ENCODE results near the gene NMB. TPM values are rescaled to one million over a fixed set of nuclear protein-coding genes. Genes with fewer than 3 reads are reported as not detected.

NMB gene
- total RNA-seq, 1 experiment from 2014 or later: 11.5 TPM

DNA sequence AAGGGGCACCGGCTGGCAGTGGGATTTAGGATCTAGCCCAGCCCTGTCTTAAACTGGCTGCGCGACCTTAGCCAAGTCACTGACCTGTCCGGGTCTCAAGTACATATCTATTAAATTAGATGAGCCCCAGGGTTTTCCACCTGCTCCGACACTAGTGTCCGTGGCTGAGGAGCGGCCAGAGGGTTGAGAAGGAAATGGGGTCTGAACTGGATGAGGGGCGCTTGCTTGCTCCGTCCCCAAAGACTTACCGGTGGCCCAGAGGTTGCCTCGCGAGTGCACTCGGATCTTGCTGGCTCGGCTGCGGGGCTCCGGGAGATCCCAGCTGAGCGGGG, 285 bp downstream of the NMB start:
- no peak overlapping the region for H2BK12ac ChIP-seq (ENCODE audit: insufficient read length, low read depth, low read length)
- no peak overlapping the region; the same call in 1 of the 2 replicates for H3K14ac ChIP-seq (ENCODE audit: insufficient read depth, low read length)
- H3K9ac ChIP-seq (ENCODE audit: extremely low read depth, insufficient read length, low read length): no peak overlapping the region
- H3T11ph ChIP-seq (ENCODE audit: low read length): no peak overlapping the region
- no peaks in the 10 kb centered on the region for H4K20me1 ChIP-seq (ENCODE audit: control insufficient read depth, insufficient read depth, insufficient read length)
- H3K27me3 ChIP-seq (ENCODE audit: insufficient read depth, low read length): no peaks in the 10 kb centered on the region; the same call in 1 of the 2 replicates
- H3K23me2 ChIP-seq (ENCODE audit: insufficient read length, low read depth, low read length, poor library complexity, severe bottlenecking): peaks cover 12% of the 10 kb centered on the region
- H3K56ac ChIP-seq (ENCODE audit: insufficient read length, low read depth, low read length): no peak overlapping the region
- H2AK5ac ChIP-seq (ENCODE audit: insufficient read length, low read length): no peak overlapping the region
- no CpG with 5 or more reads among the region's 17 CpGs for WGBS (ENCODE audit: extremely low coverage, insufficient read length, low lambda C conversion rate)
- H3K27ac ChIP-seq (ENCODE audit: insufficient read length, low read depth, low read length): no peak overlapping the region
- no peak overlapping the region for H3K18ac ChIP-seq (ENCODE audit: insufficient read length, low read depth, low read length)
- TF ChIP-seq, protein P1, sequence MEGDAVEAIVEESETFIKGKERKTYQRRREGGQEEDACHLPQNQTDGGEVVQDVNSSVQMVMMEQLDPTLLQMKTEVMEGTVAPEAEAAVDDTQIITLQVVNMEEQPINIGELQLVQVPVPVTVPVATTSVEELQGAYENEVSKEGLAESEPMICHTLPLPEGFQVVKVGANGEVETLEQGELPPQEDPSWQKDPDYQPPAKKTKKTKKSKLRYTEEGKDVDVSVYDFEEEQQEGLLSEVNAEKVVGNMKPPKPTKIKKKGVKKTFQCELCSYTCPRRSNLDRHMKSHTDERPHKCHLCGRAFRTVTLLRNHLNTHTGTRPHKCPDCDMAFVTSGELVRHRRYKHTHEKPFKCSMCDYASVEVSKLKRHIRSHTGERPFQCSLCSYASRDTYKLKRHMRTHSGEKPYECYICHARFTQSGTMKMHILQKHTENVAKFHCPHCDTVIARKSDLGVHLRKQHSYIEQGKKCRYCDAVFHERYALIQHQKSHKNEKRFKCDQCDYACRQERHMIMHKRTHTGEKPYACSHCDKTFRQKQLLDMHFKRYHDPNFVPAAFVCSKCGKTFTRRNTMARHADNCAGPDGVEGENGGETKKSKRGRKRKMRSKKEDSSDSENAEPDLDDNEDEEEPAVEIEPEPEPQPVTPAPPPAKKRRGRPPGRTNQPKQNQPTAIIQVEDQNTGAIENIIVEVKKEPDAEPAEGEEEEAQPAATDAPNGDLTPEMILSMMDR (conservative IDR thresholded peaks at IDR 0.05): no peak
- H2BK120ac ChIP-seq (ENCODE audit: low read depth, low read length, poor library complexity, severe bottlenecking): no peak overlapping the region
- H3K36me3 Mint-ChIP-seq (ENCODE audit: insufficient read depth in 1 of 3, low read depth in 3 of 3): peaks cover 0 to 10% (median 0%) of the 10 kb centered on the region in 3 experiments; a peak in 5 of 7 replicates
- no peaks in the 10 kb centered on the region for H3K79me2 ChIP-seq (ENCODE audit: insufficient read depth, low read length)
- no peak overlapping the region for H2AFZ ChIP-seq (ENCODE audit: low read length)
- H3K4me1 ChIP-seq (ENCODE audit: insufficient read depth, low read length): peaks cover 3% of the 10 kb centered on the region; the same call in 1 of the 2 replicates
- no peak overlapping the region for H2BK15ac ChIP-seq (ENCODE audit: low read depth, low read length)
- H3K27me3 Mint-ChIP-seq (ENCODE audit: low read depth): peaks cover 27% of the 10 kb centered on the region
- no peaks in the 10 kb centered on the region for H3K9me3 ChIP-seq (ENCODE audit: control insufficient read depth, low read depth, low read length)
- no peaks in the 10 kb centered on the region; a peak in 1 of 5 replicates for H3K9me3 Mint-ChIP-seq
- no peak overlapping the region for H2BK20ac ChIP-seq (ENCODE audit: low read depth, low read length, poor library complexity, severe bottlenecking)
- no peak for DNase-seq
- no peak overlapping the region for H4K8ac ChIP-seq (replicated peaks; ENCODE audit: insufficient read length, low read depth, low read length)
- peak overlapping the region; percentile 68 to 77 for H3K4me3 Mint-ChIP-seq
- no peak overlapping the region for H4K5ac ChIP-seq (ENCODE audit: insufficient read length, low read depth, low read length)
- peak overlapping the region; percentile 58 for H3K4me2 ChIP-seq (ENCODE audit: insufficient read depth, insufficient read length, low read length)
- no peak overlapping the region for H3K4ac ChIP-seq (ENCODE audit: low read depth, low read length)
- H3K79me1 ChIP-seq (ENCODE audit: insufficient read depth, low read depth, low read length, poor library complexity, severe bottlenecking): no peaks in the 10 kb centered on the region
- H3K23ac ChIP-seq (ENCODE audit: insufficient read length, low read depth, low read length): no peak overlapping the region
- no peak overlapping the region for H3K27ac Mint-ChIP-seq
- peaks cover 29 to 33% of the 10 kb centered on the region in 2 experiments for H3K4me1 Mint-ChIP-seq
- H2BK5ac ChIP-seq (ENCODE audit: insufficient read length, low read length): no peak overlapping the region
- H4K91ac ChIP-seq (ENCODE audit: insufficient read length, low read depth, low read length): no peak overlapping the region

Data from H9 (cell line).